ENCODE data around the gene SLC6A5.

DNA sequence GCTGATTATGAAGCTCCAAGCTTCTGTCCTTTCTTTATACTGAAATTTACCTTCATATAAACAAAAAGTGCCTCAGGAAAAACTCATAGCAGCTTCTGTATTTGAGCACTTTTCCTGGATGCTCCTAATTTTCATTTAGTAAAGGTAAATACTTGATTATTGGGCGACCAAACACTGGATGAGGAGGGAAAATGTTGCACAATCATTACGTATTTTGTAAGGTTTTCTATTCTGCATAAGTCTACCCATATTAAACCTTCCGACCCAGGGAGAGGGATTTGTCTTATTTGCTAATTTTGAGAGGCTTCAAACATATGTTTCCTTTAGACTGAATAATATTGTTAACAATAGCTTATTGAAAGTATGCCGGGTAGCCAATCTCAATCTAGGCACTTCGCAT, 4.3 kb upstream of the SLC6A5 start:
- TF ChIP-seq, protein P1, sequence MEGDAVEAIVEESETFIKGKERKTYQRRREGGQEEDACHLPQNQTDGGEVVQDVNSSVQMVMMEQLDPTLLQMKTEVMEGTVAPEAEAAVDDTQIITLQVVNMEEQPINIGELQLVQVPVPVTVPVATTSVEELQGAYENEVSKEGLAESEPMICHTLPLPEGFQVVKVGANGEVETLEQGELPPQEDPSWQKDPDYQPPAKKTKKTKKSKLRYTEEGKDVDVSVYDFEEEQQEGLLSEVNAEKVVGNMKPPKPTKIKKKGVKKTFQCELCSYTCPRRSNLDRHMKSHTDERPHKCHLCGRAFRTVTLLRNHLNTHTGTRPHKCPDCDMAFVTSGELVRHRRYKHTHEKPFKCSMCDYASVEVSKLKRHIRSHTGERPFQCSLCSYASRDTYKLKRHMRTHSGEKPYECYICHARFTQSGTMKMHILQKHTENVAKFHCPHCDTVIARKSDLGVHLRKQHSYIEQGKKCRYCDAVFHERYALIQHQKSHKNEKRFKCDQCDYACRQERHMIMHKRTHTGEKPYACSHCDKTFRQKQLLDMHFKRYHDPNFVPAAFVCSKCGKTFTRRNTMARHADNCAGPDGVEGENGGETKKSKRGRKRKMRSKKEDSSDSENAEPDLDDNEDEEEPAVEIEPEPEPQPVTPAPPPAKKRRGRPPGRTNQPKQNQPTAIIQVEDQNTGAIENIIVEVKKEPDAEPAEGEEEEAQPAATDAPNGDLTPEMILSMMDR (IDR thresholded peaks at IDR 0.05; ENCODE audit: low read depth, low read length): no peak
- TF ChIP-seq, protein P2, sequence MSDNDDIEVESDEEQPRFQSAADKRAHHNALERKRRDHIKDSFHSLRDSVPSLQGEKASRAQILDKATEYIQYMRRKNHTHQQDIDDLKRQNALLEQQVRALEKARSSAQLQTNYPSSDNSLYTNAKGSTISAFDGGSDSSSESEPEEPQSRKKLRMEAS (IDR thresholded peaks at IDR 0.05; ENCODE audit: low read depth, low read length): no peak
- TF ChIP-seq POLR2A (IDR thresholded peaks at IDR 0.05; ENCODE audit: extremely low read depth, insufficient read length) (no peak), MYC (IDR thresholded peaks at IDR 0.05; ENCODE audit: low read depth, low read length) (no peak)

Measured in NB4 (cell line).